Thyroid gland (tissue), 4 donors: Measurements from ENCODE around the gene EEIG2. TPM values are rescaled to one million over a fixed set of nuclear protein-coding genes. Genes with fewer than 3 reads are reported as not detected.
"Not testable (repeated sequence)": the region's sequence is repeated elsewhere in the genome, so short reads cannot be mapped to it uniquely, and the experiment has no call there.

Experiments used
- DNase-seq, 2 donors: peaks; one replicate each; pipeline ENCODE4 v3.0.0-alpha.2; 2019
- H3K27ac ChIP-seq, 3 donors: fragments of 200-600 bp; sonication (generic); 1 replicate in 2 of 3; 2 replicates in 1 of 3; pipeline ENCODE4 v1.5.1; 2016 to 2019; ENCODE audit warnings: mild to moderate bottlenecking in 1 of 3, moderate library complexity in 1 of 3
- H3K27me3 ChIP-seq: fragments of 200-600 bp; sonication (generic); one replicate; pipeline ENCODE4 v1.5.1; 2019
- H3K36me3 ChIP-seq, 2 donors: fragments of 200-600 bp; sonication (generic); one replicate each; pipeline ENCODE4 v1.5.1; 2016 to 2019
- H3K4me1 ChIP-seq, 2 donors: fragments of 200-600 bp; sonication (generic); one replicate each; pipeline ENCODE4 v1.5.1; 2017 to 2019
- H3K4me3 ChIP-seq, 3 donors: fragments of 200-600 bp; sonication (generic); replicated peaks in 1 of 3; 1 replicate in 2 of 3; 2 replicates in 1 of 3; pipeline ENCODE4 v1.5.1; 2016; ENCODE audit warnings: mild to moderate bottlenecking in 1 of 3
- H3K9me3 ChIP-seq: fragments of 200-600 bp; sonication (generic); one replicate; pipeline ENCODE4 v1.5.1; 2017
- CTCF ChIP-seq, 6 experiments: fragments of 200-600 bp in 3 of 6; fragments of 450-650 bp in 3 of 6; sonication (generic) in 3 of 6; IDR thresholded peaks; one replicate each; pipeline ENCODE4 v1.5.1; 2016 to 2019; ENCODE audit warnings: antibody characterized with exemption in 6 of 6, mild to moderate bottlenecking in 2 of 6, inconsistent platforms in 1 of 6, moderate library complexity in 1 of 6
- POLR2A ChIP-seq, 2 donors: fragments of 450-650 bp; IDR thresholded peaks; one replicate each; pipeline ENCODE4 v1.6.1; 2017; ENCODE audit warnings: antibody characterized with exemption in 2 of 2, mild to moderate bottlenecking in 2 of 2, moderate library complexity in 1 of 2
- WGBS, 2 donors: methylation state at CpG; one replicate each; pipeline ENCODE4 v1.1.5; 2017; 5-methylcytosine and 5-hydroxymethylcytosine counted together
- intact Hi-C: fragments of 100-400 bp; cut with DNase I; formaldehyde crosslinking; loops from one replicate; pipeline ENCODE4 v1.15.1; 2023
- total RNA-seq, 4 donors: library from RNA; depleted of rRNA; stranded (reverse); fragments of >200 nt; gene quantifications; one replicate each; pipeline ENCODE4 v1.2.3, GENCODE V29; 2016

The EEIG2 gene
- total RNA-seq, 4 donors from 2014 or later = 7.4 to 11.8 (median 8.2) TPM

GRCh38 chr1:108531444-108531843 is 28.5 kb upstream of the EEIG2 start:
- Histone ChIP-seq H3K4me1 (peaks cover 3 to 5% of the 10 kb centered on the region in 2 donors), H3K36me3 (no peaks in the 10 kb centered on the region), H3K4me3 (no peak overlapping the region), H3K27me3 (no peaks in the 10 kb centered on the region), H3K27ac (no peak overlapping the region), H3K9me3 (no peaks in the 10 kb centered on the region)
- intact Hi-C loops = no loop called here
- TF ChIP-seq CTCF (IDR thresholded peaks at IDR 0.05) (no peak), POLR2A (IDR thresholded peaks at IDR 0.05) (no peak)
- WGBS, 2 donors = 71 to 75% methylated on average over 4 of the region's 4 CpGs
- DNase-seq = no peak

GRCh38 chr1:108532730-108533129 is 27.2 kb upstream of the EEIG2 start:
- intact Hi-C loops = no loop called here
- 38 to 40% methylated on average over 4 of the region's 4 CpGs for WGBS, 2 donors
- TF ChIP-seq POLR2A (IDR thresholded peaks at IDR 0.05) = no peak
- TF ChIP-seq CTCF (IDR thresholded peaks at IDR 0.05) = no peak
- no peaks in the 10 kb centered on the region for H3K9me3 ChIP-seq
- peak; percentile 19 to 24 for DNase-seq
- no peaks in the 10 kb centered on the region for H3K27me3 ChIP-seq
- H3K27ac ChIP-seq = no peak overlapping the region
- peaks cover 3 to 5% of the 10 kb centered on the region in 2 donors for H3K4me1 ChIP-seq
- no peaks in the 10 kb centered on the region for H3K36me3 ChIP-seq
- no peak overlapping the region for H3K4me3 ChIP-seq

GRCh38 chr1:108533351-108534083 is 26.4 kb upstream of the EEIG2 start:
- Histone ChIP-seq H3K4me1 (peaks cover 3 to 5% of the 10 kb centered on the region in 2 donors), H3K4me3 (no peak overlapping the region), H3K27me3 (no peaks in the 10 kb centered on the region), H3K36me3 (no peaks in the 10 kb centered on the region), H3K9me3 (no peaks in the 10 kb centered on the region), H3K27ac (no peak overlapping the region)
- 43 to 48% methylated on average over 10 of the region's 10 CpGs for WGBS, 2 donors
- TF ChIP-seq CTCF (IDR thresholded peaks at IDR 0.05) (no peak), POLR2A (IDR thresholded peaks at IDR 0.05) (no peak)
- DNase-seq = peak; percentile 6 to 30
- intact Hi-C loops = no loop called here

- WGBS, 2 donors = 98 to 99% methylated on average over 3 of the region's 3 CpGs
- intact Hi-C loops = no loop called here
- no peak overlapping the region for H3K27ac ChIP-seq
Observed at GRCh38 chr1:108534759-108535158, 25.1 kb upstream of the EEIG2 start.

GRCh38 chr1:108535315-108535897 is 24.5 kb upstream of the EEIG2 start:
- 66 to 86% methylated on average over 5 to 6 of the region's 6 CpGs for WGBS, 2 donors
- H3K36me3 ChIP-seq, DNase-seq, H3K9me3 ChIP-seq, H3K4me3 ChIP-seq, H3K27ac ChIP-seq, H3K4me1 ChIP-seq, H3K27me3 ChIP-seq, intact Hi-C loops: not testable (repeated sequence)

More at GRCh38 chr1:108534759-108535158, 25.1 kb upstream of the EEIG2 start:
- Histone ChIP-seq H3K4me1 (peaks cover 3 to 5% of the 10 kb centered on the region in 2 donors), H3K36me3 (no peaks in the 10 kb centered on the region), H3K27me3 (no peaks in the 10 kb centered on the region), H3K4me3 (no peak overlapping the region), H3K9me3 (no peaks in the 10 kb centered on the region)
- no peak for DNase-seq
- no peak for TF ChIP-seq CTCF (IDR thresholded peaks at IDR 0.05)

- H3K9me3 ChIP-seq, H3K27ac ChIP-seq, DNase-seq, intact Hi-C loops, H3K36me3 ChIP-seq, H3K4me3 ChIP-seq, H3K27me3 ChIP-seq, H3K4me1 ChIP-seq: not testable (repeated sequence)
- 96% methylated on average over 9 to 10 of the region's 27 CpGs for WGBS, 2 donors
Observed at GRCh38 chr1:108536021-108536420, 23.9 kb upstream of the EEIG2 start.

GRCh38 chr1:108536791-108537190 is 23.1 kb upstream of the EEIG2 start:
- DNase-seq, H3K4me3 ChIP-seq, H3K27me3 ChIP-seq, intact Hi-C loops, H3K4me1 ChIP-seq, H3K27ac ChIP-seq, H3K9me3 ChIP-seq, H3K36me3 ChIP-seq: not testable (repeated sequence)
- 90 to 96% methylated on average over 4 of the region's 4 CpGs for WGBS, 2 donors
